IMR-90 (cell line): ENCODE results near the gene RMND5B. TPM values are rescaled to one million over a fixed set of nuclear protein-coding genes. Genes with fewer than 3 reads are reported as not detected.

Source experiments
- ATAC-seq: fragments of 200-7000 bp; cut with Tn5 transposase; 2 replicates; pipeline ENCODE4 v1.9.1; 2020; ENCODE audit warnings: low read depth, mild to moderate bottlenecking, moderate library complexity
- BruUV-seq: library from RNA; stranded (reverse); fragments of 400-500 nt; replicated peaks from 2 replicates; lab custom pipeline; 2021; lab: Mats Ljungman, UMichigan
- CTCF ChIA-PET: fragments of 300-600 bp; formaldehyde crosslinking; extraction: SDS; loops from one replicate; lab custom pipeline; 2021; ENCODE audit warnings: antibody characterized with exemption; lab: Yijun Ruan, JAX
- POLR2A ChIA-PET: fragments of 300-600 bp; sonication (Branson Sonifier 250); formaldehyde crosslinking; loops from one replicate; lab custom pipeline; 2022; ENCODE audit warnings: antibody characterized with exemption; ENCODE audit not compliant: unreplicated experiment; lab: Charles Lee
- DNase-seq: peaks from one replicate; pipeline ENCODE4 v3.0.0; 2013
- H2AFZ ChIP-seq: replicated peaks from 2 replicates; pipeline ENCODE3; 2013; ENCODE audit warnings: low read length, mild to moderate bottlenecking; ENCODE audit not compliant: poor library complexity
- H2AK5ac ChIP-seq: 2 replicates; pipeline ENCODE4 v1.6.1; 2013; ENCODE audit warnings: low read depth, low read length, inconsistent platforms
- H2AK9ac ChIP-seq: replicated peaks from 2 replicates; pipeline ENCODE3; 2013; ENCODE audit warnings: mild to moderate bottlenecking, low read depth, low read length, moderate library complexity; ENCODE audit not compliant: poor library complexity
- H2BK120ac ChIP-seq: 2 replicates; pipeline ENCODE4 v1.6.1; 2013; ENCODE audit warnings: low read depth, low read length, inconsistent platforms
- H2BK15ac ChIP-seq: 3 replicates; pipeline ENCODE4 v1.6.1; 2013; ENCODE audit warnings: low read depth, low read length, inconsistent platforms
- H2BK20ac ChIP-seq: 2 replicates; pipeline ENCODE4 v1.6.1; 2013; ENCODE audit warnings: low read depth, mild to moderate bottlenecking, inconsistent platforms, low read length, moderate library complexity
- H2BK5ac ChIP-seq: 2 replicates; pipeline ENCODE4 v1.6.1; 2013; ENCODE audit warnings: mild to moderate bottlenecking, low read depth, low read length, inconsistent platforms; ENCODE audit not compliant: poor library complexity, severe bottlenecking
- H3K14ac ChIP-seq: replicated peaks from 2 replicates; pipeline ENCODE4 v1.6.1; 2013; ENCODE audit warnings: low read depth, low read length, inconsistent platforms
- H3K18ac ChIP-seq: 2 replicates; pipeline ENCODE4 v1.6.1; 2013; ENCODE audit warnings: low read depth, low read length, control low read depth
- H3K23ac ChIP-seq: 2 replicates; pipeline ENCODE4 v1.6.1; 2013; ENCODE audit warnings: low read depth, low read length, inconsistent platforms
- H3K27ac ChIP-seq: 2 replicates; pipeline ENCODE4 v1.5.1; 2013; ENCODE audit warnings: mild to moderate bottlenecking, control low read depth, low read length; ENCODE audit not compliant: insufficient read depth
- H3K27me3 ChIP-seq: 2 replicates; pipeline ENCODE4 v1.6.1; 2013; ENCODE audit warnings: low read length; ENCODE audit not compliant: control insufficient read depth, insufficient read depth
- H3K36me3 ChIP-seq: 2 replicates; pipeline ENCODE4 v1.6.1; 2013; ENCODE audit warnings: low read length, mixed read lengths; ENCODE audit not compliant: control insufficient read depth, insufficient read depth
- H3K4ac ChIP-seq: 2 replicates; pipeline ENCODE4 v1.6.1; 2013; ENCODE audit warnings: low read depth, low read length, inconsistent platforms
- H3K4me1 ChIP-seq: 2 replicates; pipeline ENCODE4 v1.6.1; 2013; ENCODE audit warnings: low read length, mixed read lengths; ENCODE audit not compliant: control insufficient read depth, insufficient read depth
- H3K4me2 ChIP-seq: 2 replicates; pipeline ENCODE4 v1.6.1; 2013; ENCODE audit warnings: low read depth, mild to moderate bottlenecking, control low read depth, low read length, moderate library complexity
- H3K4me3 ChIP-seq: 2 replicates; pipeline ENCODE4 v1.5.1; 2013; ENCODE audit warnings: low read depth, mild to moderate bottlenecking, control low read depth, low read length, moderate library complexity; ENCODE audit not compliant: insufficient read depth
- H3K56ac ChIP-seq: 2 replicates; pipeline ENCODE4 v1.6.1; 2013; ENCODE audit warnings: low read length, inconsistent platforms; ENCODE audit not compliant: insufficient read depth; ENCODE audit errors: extremely low read depth
- H3K79me1 ChIP-seq, 2 experiments: 2 replicates each; pipeline ENCODE4 v1.6.1; 2013; ENCODE audit warnings: low read length in 2 of 2, inconsistent platforms in 1 of 2, low read depth in 1 of 2
- H3K9ac ChIP-seq: 2 replicates; pipeline ENCODE4 v1.6.1; 2013; ENCODE audit warnings: low read depth, low read length, control low read depth
- H3K9me1 ChIP-seq: 2 replicates; pipeline ENCODE4 v1.6.1; 2013; ENCODE audit warnings: low read length, inconsistent platforms; ENCODE audit not compliant: insufficient read depth
- H3K9me3 ChIP-seq: 2 replicates; pipeline ENCODE4 v1.6.1; 2013; ENCODE audit warnings: low read length; ENCODE audit not compliant: control insufficient read depth, insufficient read depth
- H4K20me1 ChIP-seq: 2 replicates; pipeline ENCODE4 v1.6.1; 2013; ENCODE audit warnings: low read length, inconsistent platforms; ENCODE audit not compliant: insufficient read depth
- H4K5ac ChIP-seq: 2 replicates; pipeline ENCODE4 v1.6.1; 2013; ENCODE audit warnings: mild to moderate bottlenecking, low read depth, low read length, control low read depth
- H4K8ac ChIP-seq, 2 experiments: 2 replicates each; pipeline ENCODE4 v1.6.1; 2013; ENCODE audit warnings: low read depth in 2 of 2, low read length in 2 of 2, control low read depth in 1 of 2, inconsistent platforms in 1 of 2
- H4K91ac ChIP-seq: 2 replicates; pipeline ENCODE4 v1.6.1; 2013; ENCODE audit warnings: low read depth, low read length, inconsistent platforms; ENCODE audit not compliant: insufficient read depth
- BHLHE40 ChIP-seq: fragments of 150-350 bp; IDR thresholded peaks from 2 replicates; pipeline ENCODE4 v1.6.1; 2016; ENCODE audit warnings: mild to moderate bottlenecking, low read depth, low read length
- CEBPB ChIP-seq: IDR thresholded peaks from 2 replicates; pipeline ENCODE4 v1.6.1; 2012; ENCODE audit warnings: low read depth, low read length, improper control_type of control experiment
- CHD1 ChIP-seq: IDR thresholded peaks from 2 replicates; pipeline ENCODE4 v1.6.1; 2012; ENCODE audit warnings: low read depth, low read length, improper control_type of control experiment
- CTCF ChIP-seq: conservative IDR thresholded peaks from 2 replicates; pipeline ENCODE4 v1.5.1; 2012; ENCODE audit warnings: mild to moderate bottlenecking, low read depth, low read length, improper control_type of control experiment
- ELK1 ChIP-seq: fragments of 150-350 bp; IDR thresholded peaks from 2 replicates; pipeline ENCODE4 v1.6.1; 2016; ENCODE audit warnings: low read depth, mild to moderate bottlenecking, low read length, moderate library complexity, borderline replicate concordance
- FOS ChIP-seq: fragments of 150-350 bp; IDR thresholded peaks from 2 replicates; pipeline ENCODE4 v1.6.1; 2016; ENCODE audit warnings: low read depth, low read length
- MAFK ChIP-seq: IDR thresholded peaks from 2 replicates; pipeline ENCODE4 v1.6.1; 2012; ENCODE audit warnings: low read depth, low read length, improper control_type of control experiment
- MAZ ChIP-seq: IDR thresholded peaks from 2 replicates; pipeline ENCODE4 v1.6.1; 2012; ENCODE audit warnings: low read depth, mild to moderate bottlenecking, low read length, improper control_type of control experiment, moderate library complexity, borderline replicate concordance
- MXI1 ChIP-seq: IDR thresholded peaks from 2 replicates; pipeline ENCODE4 v1.6.1; 2012; ENCODE audit warnings: low read depth, mild to moderate bottlenecking, low read length, moderate library complexity, borderline replicate concordance
- NFE2L2 ChIP-seq: fragments of 150-350 bp; IDR thresholded peaks from 2 replicates; pipeline ENCODE4 v1.6.1; 2016; ENCODE audit warnings: low read depth, mild to moderate bottlenecking, low read length
- POLR2A ChIP-seq: IDR thresholded peaks from 2 replicates; pipeline ENCODE4 v1.6.1; 2012; ENCODE audit warnings: mild to moderate bottlenecking, low read depth, low read length
- RAD21 ChIP-seq: IDR thresholded peaks from 2 replicates; pipeline ENCODE4 v1.6.1; 2012; ENCODE audit warnings: low read length, improper control_type of control experiment
- RCOR1 ChIP-seq: IDR thresholded peaks from 2 replicates; pipeline ENCODE4 v1.6.1; 2012; ENCODE audit warnings: mild to moderate bottlenecking, low read length, improper control_type of control experiment; ENCODE audit not compliant: insufficient replicate concordance
- RFX5 ChIP-seq: IDR thresholded peaks from 2 replicates; pipeline ENCODE4 v1.8.0; 2012; ENCODE audit warnings: low read depth, mild to moderate bottlenecking, low read length, moderate library complexity
- SMC3 ChIP-seq: fragments of 150-350 bp; IDR thresholded peaks from 2 replicates; pipeline ENCODE4 v1.6.1; 2016; ENCODE audit warnings: low read depth, mild to moderate bottlenecking, antibody characterized with exemption, low read length, moderate library complexity
- USF2 ChIP-seq: fragments of 150-350 bp; IDR thresholded peaks from 2 replicates; pipeline ENCODE4 v1.6.1; 2017; ENCODE audit warnings: mild to moderate bottlenecking, antibody characterized with exemption, low read length, low read depth
- WGBS, 2 experiments: methylation state at CpG; one replicate each; pipeline versions ENCODE4 v1.1.5 to v1.1.7; 2013; ENCODE audit warnings: missing lambda C conversion rate in 2 of 2; ENCODE audit not compliant: insufficient read length in 1 of 2; ENCODE audit errors: extremely low coverage in 2 of 2; 5-methylcytosine and 5-hydroxymethylcytosine counted together
- dilution Hi-C: fragments of 300-500 bp; cut with HindIII; formaldehyde crosslinking; loops from one replicate; pipeline ENCODE4 v1.14.3; 2018; ENCODE audit warnings: low sequenced_read_pairs; ENCODE audit not compliant: unreplicated experiment
- in situ Hi-C: fragments of 300-500 bp; cut with MboI; formaldehyde crosslinking; loops from 3 replicates; pipeline ENCODE4 v1.14.3; 2019; ENCODE audit warnings: low sequenced_read_pairs, inconsistent platforms, mixed read lengths
- intact Hi-C: fragments of 100-400 bp; cut with micrococcal nuclease; formaldehyde crosslinking; loops from 2 replicates; pipeline ENCODE4 v1.10.0; 2022
- polyA plus RNA-seq, 3 experiments: library from polyadenylated mRNA; depleted of rRNA; stranded (reverse); fragments of >200 nt; gene quantifications; 2 replicates each; pipeline ENCODE4 v1.2.3, GENCODE V29; 2012; ENCODE audit warnings: low replicate concordance in 1 of 3
- total RNA-seq: library from RNA; depleted of rRNA; stranded (reverse); fragments of >200 nt; gene quantifications from 2 replicates; pipeline ENCODE4 v1.2.3, GENCODE V29; 2012

The RMND5B gene
- total and polyA plus RNA-seq, 2 of the 4 experiments (the other 2 are of a cell fraction): 14.0 to 19.5 TPM

- no peak overlapping the region for H3K23ac ChIP-seq
- in situ Hi-C loops: no loop called here
- no peak overlapping the region for H3K18ac ChIP-seq
- no peak overlapping the region for H2BK120ac ChIP-seq
- no peak overlapping the region for H2BK5ac ChIP-seq
- H4K91ac ChIP-seq: no peak overlapping the region
- peaks cover 4 to 13% of the 10 kb centered on the region in 2 experiments for H3K79me1 ChIP-seq
- intact Hi-C loops: no loop called here
- CTCF ChIA-PET: no interaction called here
- H4K5ac ChIP-seq: no peak overlapping the region
- no peak overlapping the region for H3K14ac ChIP-seq
- 90% methylated on average over 2 of the region's 9 CpGs; no CpG with 5 or more reads in 1 of the 2 experiments for WGBS, 2 experiments
- ATAC-seq (no peak), DNase-seq (no peak)
- peaks cover 2% of the 10 kb centered on the region for H3K36me3 ChIP-seq
- H3K4me1 ChIP-seq: peaks cover 5% of the 10 kb centered on the region; the same call in 1 of the 2 replicates
- TF ChIP-seq CEBPB: no peak
- no peak for TF ChIP-seq USF2
- TF ChIP-seq MAFK: no peak
- TF ChIP-seq CTCF: no peak
- TF ChIP-seq MXI1: no peak
- no peak for TF ChIP-seq FOS
- TF ChIP-seq RCOR1: no peak
- no peak for TF ChIP-seq NFE2L2
- TF ChIP-seq MAZ: no peak
- TF ChIP-seq CHD1: no peak
- TF ChIP-seq SMC3: no peak
- TF ChIP-seq POLR2A: no peak
- TF ChIP-seq RFX5: no peak
- TF ChIP-seq ELK1: no peak
- TF ChIP-seq BHLHE40: no peak
- no peak for TF ChIP-seq RAD21
- H4K20me1 ChIP-seq: no peaks in the 10 kb centered on the region; the same call in none of the 2 replicates
- POLR2A ChIA-PET: no interaction called here
- no peak overlapping the region for H2BK20ac ChIP-seq
- no TSS peak for BruUV-seq
- no peak overlapping the region for H3K27ac ChIP-seq
- H3K9ac ChIP-seq: no peak overlapping the region
- H3K9me1 ChIP-seq: no peaks in the 10 kb centered on the region
- H2AFZ ChIP-seq: no peak overlapping the region
- H2BK15ac ChIP-seq: no peak overlapping the region
- H3K4me3 ChIP-seq: no peak overlapping the region
- H4K8ac ChIP-seq: no peak overlapping the region
- no peak overlapping the region for H2AK5ac ChIP-seq
- no peak overlapping the region for H3K4me2 ChIP-seq
- no peak overlapping the region for H3K56ac ChIP-seq
- dilution Hi-C loops: no loop called here
- no peak overlapping the region for H3K4ac ChIP-seq
- no peaks in the 10 kb centered on the region; the same call in none of the 2 replicates for H3K27me3 ChIP-seq
- H3K9me3 ChIP-seq: no peaks in the 10 kb centered on the region
- H2AK9ac ChIP-seq: no peak overlapping the region
These were observed 1.5 kb upstream of the RMND5B start for GRCh38 chr5:178129296-178129695.
